ENCODE measurements around the gene LMAN2.

LMAN2 gene, protein sequence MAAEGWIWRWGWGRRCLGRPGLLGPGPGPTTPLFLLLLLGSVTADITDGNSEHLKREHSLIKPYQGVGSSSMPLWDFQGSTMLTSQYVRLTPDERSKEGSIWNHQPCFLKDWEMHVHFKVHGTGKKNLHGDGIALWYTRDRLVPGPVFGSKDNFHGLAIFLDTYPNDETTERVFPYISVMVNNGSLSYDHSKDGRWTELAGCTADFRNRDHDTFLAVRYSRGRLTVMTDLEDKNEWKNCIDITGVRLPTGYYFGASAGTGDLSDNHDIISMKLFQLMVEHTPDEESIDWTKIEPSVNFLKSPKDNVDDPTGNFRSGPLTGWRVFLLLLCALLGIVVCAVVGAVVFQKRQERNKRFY

DNA sequence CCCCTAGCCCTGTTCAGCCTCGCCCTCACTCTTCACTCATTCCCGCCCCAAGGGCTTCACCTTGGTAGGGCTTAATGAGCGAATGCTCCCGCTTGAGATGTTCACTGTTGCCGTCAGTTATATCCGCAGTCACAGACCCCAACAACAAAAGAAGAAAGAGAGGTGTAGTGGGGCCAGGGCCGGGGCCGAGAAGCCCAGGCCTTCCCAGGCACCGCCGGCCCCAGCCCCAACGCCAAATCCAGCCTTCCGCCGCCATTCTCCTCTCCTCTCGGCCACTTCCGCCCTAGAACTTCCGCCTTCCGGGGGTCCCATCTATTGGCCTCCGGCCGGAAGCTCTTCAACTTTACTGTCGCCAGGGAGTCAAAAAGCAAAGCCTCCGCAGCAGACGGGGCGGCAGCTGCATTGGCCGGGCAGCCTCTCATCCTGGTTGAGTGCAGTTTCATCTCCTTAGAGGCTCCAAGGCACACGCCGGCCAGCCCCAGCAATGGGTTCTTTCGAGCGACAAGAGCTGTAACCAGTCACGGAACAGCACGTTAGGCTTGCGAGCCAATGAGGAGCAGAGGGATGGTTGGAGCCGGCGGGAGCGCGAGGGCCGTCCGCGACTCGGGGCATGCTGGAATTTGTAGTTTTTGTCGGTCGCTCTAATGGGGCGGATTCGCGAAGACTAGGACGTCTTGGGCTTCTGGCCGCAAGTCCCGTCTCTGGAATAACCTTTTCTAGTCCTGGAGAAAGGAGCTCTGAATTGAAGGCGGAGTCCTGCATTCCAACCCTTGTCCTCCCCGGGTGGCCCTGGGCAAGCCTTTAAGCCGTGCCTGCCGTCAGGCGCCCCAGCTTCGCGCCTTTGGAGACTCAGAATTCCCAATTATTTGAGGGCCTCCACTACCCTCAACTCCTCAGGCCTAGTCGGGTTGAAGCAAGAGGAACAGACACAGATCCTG is at the start of gene LMAN2:
Gene LMAN2 (minus strand): TSS at position 277 of the 938 bp plus-strand sequence. CDS start 21 bp downstream, at position 256.
- DNase-seq = peak; percentile 93

DNA sequence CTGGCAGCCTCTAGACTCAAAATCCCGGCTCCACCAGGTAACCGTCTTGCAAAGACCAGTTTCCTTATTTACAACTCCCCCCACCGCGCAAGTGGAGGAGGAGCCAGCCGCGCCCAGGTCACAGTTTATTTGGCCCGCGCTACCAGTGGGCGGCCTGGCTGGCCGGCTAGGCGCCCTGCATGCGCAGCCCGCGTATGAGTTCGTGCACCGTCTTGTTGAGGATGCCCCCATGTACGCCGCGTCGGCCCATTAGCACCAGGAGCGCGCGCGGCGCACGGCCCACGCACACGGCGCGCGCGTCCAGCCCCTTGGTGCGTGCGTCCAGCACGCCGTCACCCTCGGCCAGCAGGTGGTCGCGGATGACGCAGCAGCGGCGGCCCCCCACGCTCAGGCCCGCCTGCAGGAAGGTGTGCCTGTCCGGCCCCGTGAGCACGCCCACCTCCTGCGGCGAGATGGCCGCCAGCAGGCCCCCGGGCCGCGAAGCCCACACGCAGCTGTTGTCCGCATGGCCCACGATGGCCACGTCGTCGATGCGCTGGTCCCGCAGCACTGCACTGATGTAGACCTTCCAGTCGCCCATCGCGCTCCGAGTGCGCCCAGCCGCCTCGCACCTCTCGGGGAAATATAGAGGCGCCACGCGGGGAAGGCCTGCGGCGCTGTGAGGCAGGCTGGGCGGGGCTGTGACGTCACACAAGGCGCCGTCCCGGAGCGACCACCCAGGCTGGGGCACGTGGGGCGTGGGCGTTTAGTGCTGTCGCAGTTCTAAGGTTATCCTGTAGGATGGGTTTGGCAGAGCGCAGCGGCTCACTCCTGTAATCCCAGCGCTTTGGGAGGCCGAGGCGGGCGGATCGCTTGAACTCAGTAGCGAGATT is 48.8 kb upstream of the LMAN2 start, which contains the start of gene PFN3:
Gene PFN3 (minus strand): TSS at position 665 of the 872 bp plus-strand sequence. CDS start 85 bp downstream, at position 580.
- no peak for DNase-seq

GRCh38 chr5:177397875-177398390 is 46.5 kb upstream of the LMAN2 start:
- DNase-seq = no peak

DNA sequence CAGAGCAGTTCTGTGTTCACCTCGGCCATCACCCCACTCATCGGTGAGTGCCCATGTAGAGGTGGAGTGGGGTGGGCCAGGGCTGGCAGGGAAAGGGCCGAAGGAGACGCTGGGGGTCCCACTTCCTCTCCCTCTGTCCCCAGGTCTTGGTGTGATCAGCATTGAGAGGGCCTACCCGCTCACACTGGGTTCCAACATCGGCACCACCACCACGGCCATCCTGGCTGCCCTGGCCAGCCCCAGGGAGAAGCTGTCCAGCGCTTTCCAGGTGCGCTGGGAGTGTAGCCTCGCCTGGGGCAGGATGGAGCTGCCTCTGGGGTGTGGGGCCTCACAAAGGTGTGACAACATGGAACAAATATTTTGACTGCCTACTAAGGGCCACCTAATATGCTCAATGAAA is 45.3 kb upstream of the LMAN2 start:
- no peak for DNase-seq

GRCh38 chr5:177396078-177396477 is 44.6 kb upstream of the LMAN2 start:
- no peak for DNase-seq

- DNase-seq = no peak
Observed at GRCh38 chr5:177393990-177394389, 42.5 kb upstream of the LMAN2 start.

DNA sequence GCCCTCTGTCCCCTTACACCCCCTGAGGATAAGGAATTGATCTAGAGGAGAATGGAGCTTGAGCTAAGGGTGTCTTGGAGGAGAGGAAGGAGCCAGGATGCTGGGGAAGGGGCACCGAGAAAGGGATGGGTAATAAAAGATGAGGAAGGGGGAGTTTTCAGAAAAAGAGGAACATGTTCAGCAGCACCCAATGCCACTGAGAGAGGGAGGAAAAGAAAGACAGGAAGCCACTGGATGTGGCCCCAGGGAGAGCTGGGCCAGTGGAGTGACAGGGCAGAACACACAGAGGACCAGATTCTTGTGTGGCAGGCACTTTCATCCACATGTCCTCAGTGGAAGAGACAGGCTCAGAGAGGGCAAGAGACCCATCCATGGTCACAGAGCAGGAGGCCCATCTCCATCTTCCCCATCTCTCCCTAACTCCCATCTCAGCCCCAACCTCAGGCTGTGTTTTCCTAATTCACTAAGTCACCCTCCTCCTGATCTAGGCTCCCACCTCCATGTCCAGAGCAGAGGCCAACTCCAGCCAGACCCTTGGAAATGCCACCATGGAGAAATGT is 41.8 kb upstream of the LMAN2 start:
- no peak for DNase-seq

GRCh38 chr5:177392765-177393164 is 41.3 kb upstream of the LMAN2 start:
- DNase-seq = no peak

GRCh38 chr5:177390363-177391300 is 39.2 kb upstream of the LMAN2 start:
- DNase-seq = peak; percentile 76

DNA sequence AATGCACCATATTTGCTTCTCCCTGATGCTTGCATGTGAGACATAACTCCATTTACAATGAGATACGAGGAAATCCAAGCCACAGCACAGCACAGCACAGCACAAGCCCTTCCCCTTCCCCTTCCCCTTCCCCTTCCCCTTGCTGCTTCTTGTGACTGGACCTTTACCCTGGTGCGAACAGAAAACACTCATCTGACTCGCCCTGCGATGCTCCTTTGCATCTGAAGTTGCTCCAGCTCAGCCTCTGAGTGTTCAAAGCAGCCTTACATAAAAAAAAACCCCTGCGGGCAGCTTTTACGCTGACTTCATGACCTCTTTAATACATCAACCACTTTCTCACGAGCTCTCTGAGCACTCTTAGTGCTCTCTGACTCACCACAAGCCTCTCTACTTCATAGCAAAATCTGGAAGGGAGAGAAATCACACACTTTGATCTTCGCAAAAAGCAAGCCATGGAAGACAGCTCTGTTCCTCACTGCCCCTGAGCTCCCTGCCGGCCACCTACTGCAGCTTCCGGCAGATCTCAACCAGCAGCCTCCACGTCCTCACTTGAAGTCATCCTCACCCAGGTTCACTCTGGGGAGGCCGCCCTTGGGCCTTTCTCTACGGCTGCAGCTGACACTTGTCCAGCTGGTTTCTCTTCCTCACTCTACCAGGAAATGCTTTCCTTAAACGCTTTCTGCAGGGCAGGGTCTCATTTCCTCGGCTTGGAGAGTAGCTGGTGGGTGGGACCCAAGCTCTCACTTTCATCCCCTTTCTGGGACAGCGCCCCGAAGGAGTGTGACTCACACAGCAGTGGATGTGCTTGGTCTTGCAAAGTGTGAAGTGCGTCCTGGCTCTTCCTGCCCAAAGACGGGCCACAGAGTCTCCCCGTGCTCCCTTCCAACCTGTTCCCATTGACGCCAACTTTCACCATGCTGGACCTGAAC is 38.0 kb upstream of the LMAN2 start:
- peak; percentile 63 for DNase-seq

DNA sequence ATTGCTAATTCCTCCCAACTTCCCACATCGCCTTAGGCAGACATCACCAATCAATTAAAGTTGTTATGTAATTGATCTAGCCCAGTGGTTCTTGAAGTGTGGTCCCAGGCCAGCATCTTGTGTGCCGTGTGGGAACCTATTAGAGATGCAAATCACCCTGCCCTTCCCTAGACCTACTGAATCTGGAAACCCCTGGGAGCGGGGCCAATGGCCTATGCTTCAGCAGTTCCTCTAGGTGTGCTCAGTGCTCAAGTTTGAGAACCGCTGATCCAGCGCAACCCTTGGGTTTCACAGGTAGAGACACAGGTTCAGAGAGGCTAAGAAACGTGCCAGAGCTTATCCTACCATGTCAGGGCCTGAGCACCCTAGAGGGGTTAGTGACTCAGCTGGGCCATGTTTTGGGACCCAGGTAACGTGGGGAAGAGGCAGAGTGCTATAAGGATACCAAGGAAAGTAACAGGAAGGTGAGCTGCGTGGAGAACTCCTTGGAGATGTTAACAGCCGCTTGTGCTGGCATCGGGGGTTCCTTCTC is 37.1 kb upstream of the LMAN2 start:
- DNase-seq = no peak

DNA sequence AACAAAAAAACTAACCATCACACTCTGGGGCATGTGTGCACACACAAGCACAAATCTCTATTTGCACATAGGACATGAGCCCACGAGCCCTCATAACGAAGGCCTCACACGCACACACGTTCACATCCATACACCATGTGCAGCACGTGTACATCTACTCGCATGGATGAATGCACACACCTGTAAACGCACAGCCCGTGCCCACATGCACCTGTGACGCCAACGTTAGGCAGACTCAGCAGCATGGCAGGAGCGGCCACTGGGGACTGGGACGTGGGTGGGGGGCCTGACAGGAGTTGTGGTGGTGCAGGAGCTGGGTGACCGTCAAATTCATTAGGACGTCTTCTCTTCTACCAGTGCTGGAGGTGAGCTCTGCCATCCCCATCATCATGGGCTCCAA is 35.9 kb upstream of the LMAN2 start:
- DNase-seq = no peak

- DNase-seq = no peak
Observed at GRCh38 chr5:177386542-177386941, 35.1 kb upstream of the LMAN2 start.

- no peak for DNase-seq
Observed at GRCh38 chr5:177385720-177386119, 34.3 kb upstream of the LMAN2 start.

DNA sequence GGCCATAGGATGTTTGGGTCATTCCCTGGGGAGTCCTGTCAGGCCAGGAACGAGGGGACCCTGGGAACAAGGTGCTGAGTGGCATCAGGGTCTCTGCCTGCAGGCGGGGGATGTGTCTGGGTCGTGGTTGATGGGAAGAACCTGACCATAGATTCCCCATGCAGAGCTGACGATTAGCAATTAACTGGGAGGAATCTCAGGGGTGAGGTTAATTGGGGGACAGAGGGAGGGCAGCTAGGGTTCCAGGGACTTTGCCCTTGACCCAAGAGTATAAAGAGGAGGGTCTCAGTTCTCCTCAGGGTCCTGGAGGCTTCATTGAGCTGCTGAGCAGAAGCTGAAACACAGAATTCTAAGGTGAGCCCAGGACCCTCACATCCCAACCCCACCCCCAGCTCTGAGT is 32.7 kb upstream of the LMAN2 start, which contains the start of gene SLC34A1:
Gene SLC34A1 (plus strand): TSS at position 301 of the 400 bp plus-strand sequence. CDS start 1,308 bp downstream, outside the sequence.
- DNase-seq = no peak

GRCh38 chr5:177383181-177383580 is 31.7 kb upstream of the LMAN2 start:
- no peak for DNase-seq

DNA sequence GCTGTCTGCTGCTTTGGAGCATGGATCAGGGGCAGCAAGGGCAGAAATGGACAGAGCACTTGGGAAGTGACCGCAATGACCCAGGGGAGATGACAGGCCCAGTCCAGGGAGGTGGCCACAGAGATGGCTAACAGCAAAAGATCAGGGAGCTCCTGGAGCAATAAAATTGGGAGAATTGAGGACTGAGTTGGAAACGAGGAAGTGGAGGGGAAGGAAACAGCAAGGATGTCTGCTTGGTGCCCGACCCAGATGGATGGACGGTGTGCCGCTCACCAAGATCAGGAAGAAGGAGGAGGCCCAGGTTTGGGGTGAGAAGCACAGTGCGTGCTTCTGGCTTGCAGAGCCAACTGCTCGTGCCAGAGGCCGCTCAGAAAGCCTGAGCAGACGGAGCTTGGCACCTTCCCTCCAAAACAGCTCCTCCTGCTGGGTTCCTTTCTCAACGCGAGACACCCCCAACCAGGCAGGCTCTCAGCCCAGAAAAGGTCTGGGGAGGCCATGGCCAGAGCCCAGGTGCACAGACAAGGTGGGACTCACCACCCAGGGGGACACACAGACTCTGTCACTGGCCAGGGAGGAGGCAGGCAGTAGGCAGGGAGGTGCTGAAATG is 31.1 kb upstream of the LMAN2 start:
- DNase-seq = no peak

DNA sequence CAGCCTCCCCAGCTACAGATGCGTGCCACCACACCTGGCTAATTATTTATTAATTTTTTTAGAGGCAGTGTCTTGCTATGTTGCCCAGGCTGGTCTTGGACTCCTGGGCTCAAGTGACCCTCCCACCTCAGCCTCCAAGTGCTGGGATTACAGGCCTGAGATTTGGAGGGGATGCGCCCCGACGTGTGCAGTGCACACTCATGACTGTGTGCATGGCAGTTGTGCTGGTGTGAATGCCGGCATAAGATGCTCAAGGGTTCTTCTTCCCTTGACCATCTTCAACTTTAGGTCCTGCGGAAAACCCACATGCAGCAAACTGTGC is 29.3 kb upstream of the LMAN2 start:
- no peak for DNase-seq

Measured in stimulated activated naive CD4-positive, alpha-beta T cell treated with Interleukin-2 at 50 U/mL for 16 hours (primary cell).